ENCODE measurements around the gene PEDS1. TPM values are rescaled to one million over a fixed set of nuclear protein-coding genes. Genes with fewer than 3 reads are reported as not detected.

PEDS1 gene
- total and polyA plus RNA-seq, 10 of the 15 experiments (the other 5 are each of a cell fraction or from before 2014, with no cell fraction given) = 1.7 to 25.6 (median 16.8) TPM

GRCh38 chr20:50129662-50130355 is 23.7 kb downstream of the PEDS1 start (continued):
- TF ChIP-seq CEBPZ (IDR thresholded peaks at IDR 0.05; ENCODE audit: low read depth, low read length) = no peak
- no peak for TF ChIP-seq REST (IDR thresholded peaks at IDR 0.05; ENCODE audit: low read depth, low read length)
- no peak for TF ChIP-seq YY1 (IDR thresholded peaks at IDR 0.05; ENCODE audit: low read depth, low read length)
- TF ChIP-seq STAT1 (conservative IDR thresholded peaks at IDR 0.05) = no peak
- TF ChIP-seq NFYA (IDR thresholded peaks at IDR 0.05; ENCODE audit: borderline replicate concordance, low read depth, low read length) = no peak
- no peak for TF ChIP-seq E4F1 (IDR thresholded peaks at IDR 0.05; ENCODE audit: borderline replicate concordance, partially characterized antibody)
- TF ChIP-seq ZNF217 (IDR thresholded peaks at IDR 0.05) = no peak

Data from GM12878 (cell line).